ENCODE measurements around the gene MYH4.

MYH4 gene

GRCh38 chr17:10396524-10397163 lies 72.7 kb downstream of the MYH4 start:
- H3K27ac ChIP-seq: no peak overlapping the region
- no peak for TF ChIP-seq ZFX (IDR thresholded peaks at IDR 0.05; ENCODE audit: borderline replicate concordance)
- TF ChIP-seq, protein P1, sequence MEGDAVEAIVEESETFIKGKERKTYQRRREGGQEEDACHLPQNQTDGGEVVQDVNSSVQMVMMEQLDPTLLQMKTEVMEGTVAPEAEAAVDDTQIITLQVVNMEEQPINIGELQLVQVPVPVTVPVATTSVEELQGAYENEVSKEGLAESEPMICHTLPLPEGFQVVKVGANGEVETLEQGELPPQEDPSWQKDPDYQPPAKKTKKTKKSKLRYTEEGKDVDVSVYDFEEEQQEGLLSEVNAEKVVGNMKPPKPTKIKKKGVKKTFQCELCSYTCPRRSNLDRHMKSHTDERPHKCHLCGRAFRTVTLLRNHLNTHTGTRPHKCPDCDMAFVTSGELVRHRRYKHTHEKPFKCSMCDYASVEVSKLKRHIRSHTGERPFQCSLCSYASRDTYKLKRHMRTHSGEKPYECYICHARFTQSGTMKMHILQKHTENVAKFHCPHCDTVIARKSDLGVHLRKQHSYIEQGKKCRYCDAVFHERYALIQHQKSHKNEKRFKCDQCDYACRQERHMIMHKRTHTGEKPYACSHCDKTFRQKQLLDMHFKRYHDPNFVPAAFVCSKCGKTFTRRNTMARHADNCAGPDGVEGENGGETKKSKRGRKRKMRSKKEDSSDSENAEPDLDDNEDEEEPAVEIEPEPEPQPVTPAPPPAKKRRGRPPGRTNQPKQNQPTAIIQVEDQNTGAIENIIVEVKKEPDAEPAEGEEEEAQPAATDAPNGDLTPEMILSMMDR (IDR thresholded peaks at IDR 0.05): no peak

- no peak for TF ChIP-seq ZFX (IDR thresholded peaks at IDR 0.05; ENCODE audit: borderline replicate concordance)
- TF ChIP-seq, protein P1 (IDR thresholded peaks at IDR 0.05): no peak
- H3K27ac ChIP-seq: no peak overlapping the region
These were observed 75.0 kb downstream of the MYH4 start for GRCh38 chr17:10394201-10394887.

Measured in 22Rv1 (cell line).